ENCODE data around the gene GDPD5.

The GDPD5 gene

DNA sequence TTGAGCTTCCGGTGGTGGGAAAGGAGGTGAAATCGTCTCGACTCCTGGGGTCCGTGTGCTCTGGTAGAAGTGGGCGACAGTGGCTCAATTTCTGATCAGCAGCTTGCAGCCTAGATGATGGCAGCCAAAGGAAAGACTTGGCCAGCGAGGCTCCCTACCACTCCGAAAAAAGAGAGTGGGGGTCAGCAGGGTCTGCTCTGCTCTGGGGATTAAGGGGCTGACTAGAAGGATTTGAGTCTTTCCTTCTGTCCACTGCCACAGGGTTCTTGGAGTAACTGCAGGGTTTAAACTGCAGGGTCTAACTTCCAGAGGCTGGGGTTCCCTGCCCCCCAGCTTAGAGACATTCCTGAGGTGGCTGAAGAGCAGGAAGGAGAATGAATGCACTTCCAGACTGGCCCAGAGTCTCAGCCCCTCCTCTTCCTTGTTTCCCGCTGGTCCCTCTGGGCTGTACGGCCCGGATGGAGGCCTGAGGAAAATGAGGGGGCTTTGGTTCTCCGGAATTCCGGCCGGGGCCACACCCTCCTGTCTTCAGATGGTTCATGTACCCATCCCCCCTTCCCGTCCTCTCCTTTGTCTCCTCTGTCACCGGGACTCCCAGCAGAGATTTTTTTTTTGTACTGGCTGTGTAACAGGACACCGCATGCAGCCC lies 37.2 kb upstream of the GDPD5 start:
- no peaks in the 10 kb centered on the region for H3K9me3 Mint-ChIP-seq
- peaks cover 5% of the 10 kb centered on the region for H3K27me3 Mint-ChIP-seq (ENCODE audit: low read depth)
- H3K27ac Mint-ChIP-seq, result peak overlapping the region; percentile 93
- H3K4me3 Mint-ChIP-seq, result peak overlapping the region; percentile 95
- peaks cover 2% of the 10 kb centered on the region for H3K36me3 Mint-ChIP-seq (ENCODE audit: low read depth)
- H3K4me1 Mint-ChIP-seq (ENCODE audit: low read depth), result peaks cover 22% of the 10 kb centered on the region

DNA sequence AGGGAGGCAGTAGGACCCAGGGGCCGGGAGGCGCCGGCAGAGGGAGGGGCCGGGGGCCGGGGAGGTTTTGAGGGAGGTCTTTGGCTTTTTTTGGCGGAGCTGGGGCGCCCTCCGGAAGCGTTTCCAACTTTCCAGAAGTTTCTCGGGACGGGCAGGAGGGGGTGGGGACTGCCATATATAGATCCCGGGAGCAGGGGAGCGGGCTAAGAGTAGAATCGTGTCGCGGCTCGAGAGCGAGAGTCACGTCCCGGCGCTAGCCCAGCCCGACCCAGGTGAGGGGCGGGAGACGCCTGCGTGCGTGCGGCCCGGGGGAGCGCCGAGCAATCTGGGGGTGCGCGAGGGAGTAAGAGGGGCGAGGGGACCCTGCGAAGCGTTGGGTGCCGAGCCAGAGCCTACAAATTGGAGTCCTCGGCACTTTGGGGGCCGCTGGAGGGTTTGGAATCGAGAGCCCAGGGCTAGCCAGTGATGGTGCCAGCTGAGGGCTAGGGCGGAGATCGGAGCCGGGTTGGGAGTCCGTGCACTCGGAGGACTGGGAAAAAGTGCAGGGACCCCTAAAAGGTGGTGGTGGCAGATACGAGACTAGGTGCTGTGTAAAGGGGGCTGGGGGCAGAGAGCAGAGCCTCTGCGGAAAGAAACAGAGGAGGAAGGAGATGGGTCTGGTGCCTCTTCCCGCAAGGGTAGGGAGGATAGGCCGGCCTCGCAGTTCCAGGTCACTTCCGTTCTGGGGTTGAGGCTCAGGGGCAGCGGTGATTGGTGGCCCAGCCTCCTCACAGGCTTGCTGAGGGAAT lies 36.5 kb upstream of the GDPD5 start, which contains the start of gene SERPINH1:
Gene SERPINH1 (plus strand): TSS at position 206 of the 788 bp plus-strand sequence. CDS start 4,097 bp downstream, outside the sequence.
- Mint-ChIP-seq H3K27ac (peak within 1 kb of the TSS; percentile 93), H3K36me3 (ENCODE audit: low read depth) (no peaks in the 10 kb centered on the region), H3K9me3 (no peaks in the 10 kb centered on the region), H3K27me3 (ENCODE audit: low read depth) (peaks cover 5% of the 10 kb centered on the region), H3K4me3 (peak within 1 kb of the TSS; percentile 95), H3K4me1 (ENCODE audit: low read depth) (peaks cover 22% of the 10 kb centered on the region)

DNA sequence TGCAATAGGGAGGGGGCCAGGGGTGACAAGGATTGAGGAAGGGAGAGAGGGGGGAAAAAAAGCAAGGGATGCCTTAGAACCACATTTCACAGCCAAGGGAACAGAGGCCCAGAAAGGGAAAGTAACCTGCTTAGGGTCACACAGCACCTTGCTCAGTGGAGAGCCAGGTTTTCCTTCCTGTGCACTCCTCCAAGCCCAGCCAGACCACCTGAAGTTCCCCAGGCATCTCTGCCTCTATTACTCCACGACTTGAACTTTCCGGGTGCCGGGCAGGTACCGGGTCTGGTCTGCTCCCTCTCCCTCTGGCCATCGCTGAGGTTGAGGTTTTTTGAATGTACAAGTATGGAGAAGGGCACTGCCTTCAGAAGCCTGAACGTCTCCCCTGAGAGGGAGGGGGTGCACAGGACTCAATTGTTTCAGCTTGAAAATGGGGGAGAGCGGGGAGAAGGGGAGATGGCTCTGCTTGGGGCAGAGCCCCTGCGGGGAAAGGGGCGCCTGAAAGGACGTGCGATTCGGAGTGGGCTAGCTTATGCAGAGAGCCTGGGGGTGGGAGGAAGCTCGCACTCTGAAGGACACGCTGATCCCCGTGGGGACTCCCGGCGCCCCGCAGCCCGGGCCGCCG lies 35.8 kb upstream of the GDPD5 start:
- H3K27me3 Mint-ChIP-seq (ENCODE audit: low read depth), result peaks cover 10% of the 10 kb centered on the region
- no peaks in the 10 kb centered on the region for H3K36me3 Mint-ChIP-seq (ENCODE audit: low read depth)
- H3K4me1 Mint-ChIP-seq (ENCODE audit: low read depth), result peaks cover 22% of the 10 kb centered on the region
- H3K4me3 Mint-ChIP-seq, result peak overlapping the region; percentile 95
- H3K27ac Mint-ChIP-seq, result peak overlapping the region; percentile 93
- H3K9me3 Mint-ChIP-seq, result no peaks in the 10 kb centered on the region

DNA sequence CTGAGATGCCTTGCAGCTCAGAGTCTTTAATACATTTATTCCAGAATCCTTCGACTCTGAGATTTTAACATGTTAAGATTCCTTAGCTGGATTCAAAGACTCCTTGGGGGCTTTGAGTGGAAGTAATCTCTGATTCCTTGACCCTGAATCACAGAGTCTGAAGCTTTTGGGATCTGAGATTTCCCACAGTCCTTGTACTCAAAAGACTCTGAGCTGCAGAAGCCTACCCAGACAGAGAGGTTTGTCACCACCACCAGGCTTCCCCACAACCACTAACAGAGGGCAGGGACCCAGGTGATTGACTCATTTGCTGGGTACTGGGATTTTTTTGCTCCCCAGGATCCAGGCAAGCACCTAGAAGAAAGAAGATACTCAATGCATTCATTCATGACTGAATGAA lies 34.9 kb upstream of the GDPD5 start:
- peak overlapping the region; percentile 68 for H3K4me3 Mint-ChIP-seq

DNA sequence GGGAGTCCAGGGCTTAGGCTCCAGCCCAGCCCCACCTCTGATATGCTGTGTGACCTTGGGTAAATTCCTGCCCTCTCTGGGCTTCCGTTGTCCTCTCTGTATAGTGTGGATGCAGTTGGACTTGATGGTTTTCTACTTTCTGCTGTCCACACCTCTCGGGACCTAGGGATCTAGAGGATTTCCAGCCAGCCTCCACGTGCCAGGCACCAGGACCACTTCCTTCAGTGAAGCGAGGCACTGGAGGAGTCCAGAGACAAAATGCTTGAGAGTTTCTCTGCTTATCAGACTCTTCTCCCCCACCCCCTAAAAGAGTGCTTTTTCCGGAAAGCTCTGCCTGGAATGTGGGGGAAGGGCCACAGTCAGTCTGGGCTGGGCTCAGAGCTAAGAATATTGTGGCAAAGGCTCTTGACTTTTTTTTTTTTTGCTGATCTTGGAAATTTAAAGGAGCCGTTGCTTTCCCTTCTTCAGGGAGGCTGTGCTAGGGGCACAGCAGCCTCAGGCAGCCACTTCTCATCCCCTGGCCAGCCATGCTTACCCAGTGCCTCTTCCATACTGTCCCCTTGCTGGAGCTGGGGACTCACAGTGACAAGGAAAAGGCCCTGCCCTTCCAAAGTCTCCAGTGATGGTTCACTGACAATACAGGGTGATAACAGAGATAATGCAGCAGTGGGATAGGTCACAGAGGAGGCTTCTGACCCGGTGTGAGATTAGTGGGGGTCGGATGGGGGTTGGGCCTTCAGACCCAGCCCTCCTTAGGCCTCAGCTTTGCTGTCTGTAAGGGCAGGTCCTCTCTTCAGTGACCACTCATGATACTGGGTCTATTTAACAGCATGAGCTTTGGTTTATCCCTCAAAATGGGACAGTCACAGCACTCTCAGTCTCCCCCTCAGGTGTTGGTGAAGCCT lies 33.5 kb upstream of the GDPD5 start:
- H3K27ac Mint-ChIP-seq, result no peak overlapping the region
- H3K36me3 Mint-ChIP-seq (ENCODE audit: low read depth), result no peaks in the 10 kb centered on the region
- no peaks in the 10 kb centered on the region for H3K9me3 Mint-ChIP-seq
- no peak overlapping the region for H3K4me3 Mint-ChIP-seq
- peaks cover 22% of the 10 kb centered on the region for H3K4me1 Mint-ChIP-seq (ENCODE audit: low read depth)
- peaks cover 14% of the 10 kb centered on the region for H3K27me3 Mint-ChIP-seq (ENCODE audit: low read depth)

More for the DNA sequence above, 34.9 kb upstream of the GDPD5 start:
- peaks cover 22% of the 10 kb centered on the region for H3K4me1 Mint-ChIP-seq (ENCODE audit: low read depth)
- peaks cover 14% of the 10 kb centered on the region for H3K27me3 Mint-ChIP-seq (ENCODE audit: low read depth)
- H3K9me3 Mint-ChIP-seq, result no peaks in the 10 kb centered on the region
- peak overlapping the region; percentile 20 for H3K27ac Mint-ChIP-seq
- no peaks in the 10 kb centered on the region for H3K36me3 Mint-ChIP-seq (ENCODE audit: low read depth)

DNA sequence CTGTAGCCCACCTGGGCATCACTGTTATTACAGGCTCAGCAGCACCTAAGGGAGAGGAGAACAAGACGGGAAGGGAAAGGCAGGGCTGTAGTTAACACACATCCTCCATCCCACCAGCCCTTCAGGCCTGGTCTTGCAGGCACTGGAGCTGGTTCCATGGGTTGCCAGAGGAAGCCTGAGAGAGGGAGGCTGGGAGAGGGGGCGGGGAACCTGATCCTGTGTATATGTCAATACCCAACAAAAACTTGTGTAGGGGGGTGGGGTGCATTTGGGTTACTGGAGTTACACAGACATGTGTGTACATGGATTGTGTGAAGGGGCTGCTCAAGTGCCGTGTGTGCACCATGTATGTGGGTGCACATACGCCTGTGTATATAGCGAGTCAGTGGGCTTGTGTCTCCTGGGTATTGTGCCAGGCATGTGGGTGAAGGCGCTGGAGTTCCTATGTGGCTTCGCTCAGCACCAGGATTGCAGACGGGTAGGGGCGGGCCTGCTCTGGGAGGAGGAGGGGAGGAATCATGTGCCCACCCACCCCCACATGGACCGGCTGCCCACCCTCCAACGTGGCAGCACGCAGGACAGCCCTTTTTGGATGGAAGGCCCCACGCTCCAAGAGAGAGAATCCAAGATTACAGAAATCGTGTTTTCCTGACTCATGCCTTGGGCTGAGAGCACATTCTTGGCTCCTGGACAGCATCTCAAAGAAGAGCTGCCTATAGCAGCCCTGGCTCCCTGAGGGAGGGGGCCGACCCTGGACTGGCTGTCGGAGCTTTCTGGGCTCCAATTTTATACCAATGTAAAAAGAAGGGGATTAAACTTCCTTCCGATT lies 32.1 kb upstream of the GDPD5 start:
- H3K27me3 Mint-ChIP-seq (ENCODE audit: low read depth), result peaks cover 14% of the 10 kb centered on the region
- peaks cover 16% of the 10 kb centered on the region for H3K4me1 Mint-ChIP-seq (ENCODE audit: low read depth)
- no peak overlapping the region for H3K4me3 Mint-ChIP-seq
- no peaks in the 10 kb centered on the region for H3K36me3 Mint-ChIP-seq (ENCODE audit: low read depth)
- H3K27ac Mint-ChIP-seq, result no peak overlapping the region
- H3K9me3 Mint-ChIP-seq, result no peaks in the 10 kb centered on the region

DNA sequence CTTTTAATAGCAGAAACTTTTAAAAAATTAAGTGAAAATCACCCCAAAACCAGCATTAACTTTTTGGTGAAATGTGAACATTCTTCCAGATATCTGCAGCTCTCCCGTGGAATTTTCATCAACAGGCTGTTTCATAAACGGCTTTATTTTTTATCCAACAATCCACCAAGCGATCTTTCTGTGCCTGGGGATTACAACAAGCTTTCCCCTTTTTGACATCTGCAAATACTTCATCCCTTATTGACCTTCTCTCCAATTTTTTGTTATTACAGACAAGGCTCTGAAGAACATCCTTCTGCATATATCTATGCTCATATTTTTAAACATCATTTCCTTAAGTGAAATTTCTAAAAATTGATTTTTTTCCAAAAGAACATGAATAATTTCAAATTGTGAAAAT lies 30.5 kb upstream of the GDPD5 start:
- peaks cover 5% of the 10 kb centered on the region for H3K4me1 Mint-ChIP-seq (ENCODE audit: low read depth)
- no peak overlapping the region for H3K4me3 Mint-ChIP-seq
- peaks cover 14% of the 10 kb centered on the region for H3K27me3 Mint-ChIP-seq (ENCODE audit: low read depth)

DNA sequence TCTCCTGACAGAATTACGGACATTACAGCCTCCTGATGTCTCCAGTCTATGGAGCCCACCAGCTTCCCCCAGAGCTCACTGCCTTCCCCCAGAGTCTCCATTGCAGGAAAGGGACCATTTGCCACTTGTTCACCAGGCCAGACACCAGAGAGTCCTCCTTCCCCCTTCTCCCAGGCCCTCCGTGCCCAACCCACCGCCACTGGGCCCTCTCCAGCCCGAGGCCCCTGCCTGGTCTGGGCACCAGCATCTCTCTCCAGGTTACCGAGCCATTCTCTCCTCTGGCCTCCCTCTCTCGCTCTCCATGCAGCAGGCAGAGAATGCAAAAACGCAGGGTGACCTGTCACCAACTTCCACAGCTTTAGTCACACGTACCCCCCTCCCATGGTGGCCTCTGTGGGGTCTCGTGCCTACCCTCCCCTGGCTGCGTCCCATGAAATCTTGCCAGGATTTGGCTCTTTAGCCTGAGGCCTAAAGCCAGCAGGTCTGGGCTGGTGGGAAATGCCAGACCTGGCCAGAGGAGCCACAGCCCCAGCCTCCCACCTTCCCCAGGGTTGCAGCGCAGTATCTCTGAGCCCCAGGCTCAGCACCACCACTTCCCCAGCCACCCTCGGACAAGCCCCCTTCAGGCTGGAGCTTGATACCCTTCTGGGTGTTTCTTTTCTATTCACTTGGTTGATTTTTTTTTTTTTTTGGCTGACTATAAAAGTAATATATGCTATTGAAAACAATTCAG lies 29.5 kb upstream of the GDPD5 start:
- Mint-ChIP-seq H3K9me3 (no peaks in the 10 kb centered on the region), H3K27ac (peak overlapping the region; percentile 34), H3K36me3 (ENCODE audit: low read depth) (no peaks in the 10 kb centered on the region), H3K4me3 (no peak overlapping the region), H3K4me1 (ENCODE audit: low read depth) (no peaks in the 10 kb centered on the region), H3K27me3 (ENCODE audit: low read depth) (peaks cover 9% of the 10 kb centered on the region)

More for the DNA sequence above, 30.5 kb upstream of the GDPD5 start:
- H3K9me3 Mint-ChIP-seq, result no peaks in the 10 kb centered on the region
- H3K27ac Mint-ChIP-seq, result no peak overlapping the region
- no peaks in the 10 kb centered on the region for H3K36me3 Mint-ChIP-seq (ENCODE audit: low read depth)

DNA sequence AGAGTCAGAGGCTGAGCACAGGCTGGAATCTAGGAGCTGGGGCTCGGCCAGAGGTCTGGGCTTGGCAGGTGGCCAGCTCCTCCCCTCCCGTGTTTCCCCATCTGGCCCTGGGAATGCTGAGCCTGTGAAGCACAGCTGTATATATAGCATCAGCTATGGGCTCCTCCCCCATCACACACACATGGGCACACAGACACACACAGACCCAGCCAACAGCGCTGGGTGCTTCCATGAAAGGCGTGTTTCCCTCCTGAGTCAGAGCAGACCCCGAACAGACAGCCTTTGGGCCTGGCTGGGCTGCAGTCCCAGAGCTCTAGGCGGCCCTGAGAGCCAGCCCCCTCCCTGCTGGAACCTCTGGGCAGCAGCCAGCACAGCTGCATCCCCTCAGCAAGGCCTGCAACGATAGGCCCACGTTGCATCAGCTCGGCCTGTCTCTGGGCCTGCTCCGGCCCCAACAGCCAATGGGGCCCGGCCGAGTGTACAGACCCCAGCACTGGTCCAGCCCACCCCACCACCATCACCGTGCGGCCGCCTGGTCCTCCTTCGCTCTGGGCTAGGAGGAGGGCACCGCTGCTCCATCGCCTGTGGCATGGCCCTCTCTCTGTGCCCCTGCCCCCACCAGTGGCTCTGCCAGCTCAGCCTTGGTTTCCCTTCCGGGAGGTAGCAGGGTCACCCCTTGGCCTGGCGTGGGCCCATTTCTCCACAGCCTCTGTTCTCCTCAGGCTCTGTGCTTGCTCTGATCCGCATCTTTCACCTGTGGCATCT lies 28.7 kb upstream of the GDPD5 start:
- no peak overlapping the region for H3K4me3 Mint-ChIP-seq
- H3K9me3 Mint-ChIP-seq, result no peaks in the 10 kb centered on the region
- peaks cover 9% of the 10 kb centered on the region for H3K27me3 Mint-ChIP-seq (ENCODE audit: low read depth)
- H3K4me1 Mint-ChIP-seq (ENCODE audit: low read depth), result no peaks in the 10 kb centered on the region
- no peaks in the 10 kb centered on the region for H3K36me3 Mint-ChIP-seq (ENCODE audit: low read depth)
- peak overlapping the region; percentile 34 for H3K27ac Mint-ChIP-seq

DNA sequence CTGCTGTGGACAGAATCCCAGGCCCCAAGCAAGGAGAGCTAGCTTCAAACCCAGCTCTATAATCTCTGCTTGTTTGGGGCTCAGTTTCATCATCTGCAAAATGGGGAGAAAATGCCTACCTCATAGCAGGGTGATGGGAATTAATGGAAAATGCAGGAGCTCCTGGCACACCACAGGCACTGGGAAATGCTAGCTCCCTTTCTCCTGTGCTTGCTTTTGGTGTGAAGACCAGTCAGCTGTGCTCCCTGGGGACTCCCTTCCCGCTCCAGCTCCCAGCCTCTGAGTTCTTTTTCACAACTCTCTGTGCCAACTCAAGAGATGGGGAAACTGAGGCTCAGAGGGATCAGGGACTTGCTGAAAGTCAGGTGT lies 28.1 kb upstream of the GDPD5 start:
- Mint-ChIP-seq H3K36me3 (ENCODE audit: low read depth) (no peaks in the 10 kb centered on the region), H3K27me3 (ENCODE audit: low read depth) (peaks cover 9% of the 10 kb centered on the region), H3K27ac (no peak overlapping the region), H3K4me3 (no peak overlapping the region), H3K9me3 (no peaks in the 10 kb centered on the region), H3K4me1 (ENCODE audit: low read depth) (peaks cover 2% of the 10 kb centered on the region)

DNA sequence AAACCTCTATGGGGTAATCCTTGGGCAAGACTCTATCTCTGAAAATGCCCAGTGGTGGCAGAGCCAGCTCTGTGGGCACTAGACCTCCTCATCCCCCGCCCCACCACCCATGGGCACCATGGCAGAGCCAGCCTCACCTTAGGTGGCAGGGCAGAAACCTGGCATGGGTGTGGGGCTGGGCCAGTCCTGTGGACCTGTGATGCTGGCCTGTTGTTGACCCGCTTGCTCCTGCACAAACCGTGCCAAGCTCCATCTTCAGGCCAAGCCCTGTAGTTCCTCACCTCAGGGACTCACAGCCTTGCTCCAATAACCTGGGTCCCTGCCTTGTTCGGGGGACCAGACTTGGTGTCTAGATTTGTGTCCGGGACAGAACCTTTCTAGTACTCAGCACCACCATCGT lies 27.4 kb upstream of the GDPD5 start:
- Mint-ChIP-seq H3K4me1 (ENCODE audit: low read depth) (peaks cover 2% of the 10 kb centered on the region), H3K9me3 (no peaks in the 10 kb centered on the region), H3K4me3 (no peak overlapping the region), H3K27me3 (ENCODE audit: low read depth) (peaks cover 9% of the 10 kb centered on the region), H3K27ac (no peak overlapping the region), H3K36me3 (ENCODE audit: low read depth) (no peaks in the 10 kb centered on the region)

DNA sequence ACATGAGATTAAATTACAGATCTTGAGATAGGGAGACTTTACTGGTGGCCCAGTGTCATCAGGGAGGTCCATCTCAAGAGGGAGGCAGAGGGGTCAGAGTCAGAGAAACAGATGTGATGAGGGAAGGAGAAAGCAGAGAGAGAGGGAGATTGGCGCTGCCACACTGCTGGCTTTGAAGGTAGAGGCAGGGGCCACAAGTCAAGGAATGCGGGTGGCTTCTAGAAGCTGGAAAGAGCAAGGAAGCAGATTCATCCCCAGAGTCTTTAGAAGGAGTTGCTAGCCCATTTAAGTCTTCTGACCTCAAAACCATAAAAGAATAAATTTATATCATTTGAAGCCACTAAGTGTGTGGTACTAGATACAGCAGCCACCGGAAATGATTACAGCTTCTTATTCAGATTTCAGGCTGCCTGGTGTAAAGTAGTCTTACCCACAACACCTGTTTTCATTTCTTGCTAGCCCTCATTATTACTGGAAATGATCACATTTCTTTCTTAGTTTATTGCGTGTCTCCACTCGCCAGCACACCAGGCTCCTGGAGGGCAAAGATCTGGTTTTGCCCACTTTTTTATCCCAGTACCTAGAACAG lies 23.7 kb upstream of the GDPD5 start:
- Mint-ChIP-seq H3K9me3 (no peaks in the 10 kb centered on the region), H3K4me3 (no peak overlapping the region), H3K27me3 (ENCODE audit: low read depth) (peaks cover 4% of the 10 kb centered on the region), H3K4me1 (ENCODE audit: low read depth) (peaks cover 2% of the 10 kb centered on the region), H3K27ac (no peak overlapping the region), H3K36me3 (ENCODE audit: low read depth) (no peaks in the 10 kb centered on the region)

Data from T-helper 1 cell treated with Interleukin-12 subunit alpha and Interleukin-12 subunit beta and Interleukin-4 antibody, amounts not matched to agents 30 μg/mL and 1 μg/mL, for 36 hours (primary cell).